HG03575 (cell line): Measurements from ENCODE around the gene TSPAN13.

Experiments used
- ATAC-seq: cut with Tn5 transposase; IDR thresholded peaks from one replicate; pipeline ENCODE4 v1.9.1; 2021; ENCODE audit not compliant: unreplicated experiment, insufficient number of reproducible peaks, low FRiP score; ENCODE audit errors: extremely low read depth

TSPAN13 gene

GRCh38 chr7:16803881-16804673 is 50.5 kb downstream of the TSPAN13 start:
- ATAC-seq, result no peak

- ATAC-seq, result no peak
These were observed 51.3 kb downstream of the TSPAN13 start, which contains the start of gene AGR2 for GRCh38 chr7:16804674-16805439. TSS of gene AGR2 (minus strand) at chr7:16804999. CDS start at chr7:16801796, 3,203 bp downstream.

- no peak for ATAC-seq
These were observed 51.9 kb downstream of the TSPAN13 start for GRCh38 chr7:16805441-16805840.

DNA sequence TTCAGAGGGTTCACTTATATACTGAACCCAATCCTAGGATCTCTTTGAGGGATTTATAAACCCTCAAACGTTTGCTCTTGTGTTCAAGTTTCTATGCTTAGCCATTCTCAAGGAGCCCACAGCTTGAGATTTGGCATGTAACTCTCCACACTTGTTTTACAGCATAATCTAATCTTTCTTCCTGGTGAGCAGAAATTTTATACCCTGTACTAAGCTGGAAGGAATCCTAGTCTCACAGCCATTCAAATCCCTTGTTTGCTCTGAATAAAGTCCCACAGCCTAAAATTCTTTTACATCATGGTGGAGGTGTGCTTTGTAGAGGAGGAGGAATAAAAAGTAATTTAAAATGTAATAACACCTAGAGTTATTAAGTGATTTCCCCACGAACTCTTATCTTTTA is 56.6 kb downstream of the TSPAN13 start:
- ATAC-seq, result no peak

GRCh38 chr7:16810573-16810972 is 57.0 kb downstream of the TSPAN13 start:
- no peak for ATAC-seq

DNA sequence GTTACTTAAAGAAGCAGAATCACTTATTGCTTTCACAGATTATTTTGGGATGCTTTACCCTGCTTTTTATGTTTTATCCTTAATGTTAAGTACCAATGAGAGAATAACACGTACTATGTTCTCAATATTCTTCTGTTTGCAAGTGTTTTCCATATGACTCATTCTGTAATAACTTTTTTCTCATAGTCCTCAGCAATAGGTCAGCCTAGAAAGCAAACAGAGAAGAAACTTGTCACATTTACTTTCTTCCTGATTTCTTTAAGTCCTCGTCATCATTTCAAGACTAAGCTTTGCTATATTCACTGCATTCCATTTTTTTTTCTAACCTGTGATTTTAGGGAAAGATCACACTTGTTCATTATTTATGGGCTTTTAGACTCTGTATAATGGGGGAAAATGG is 58.0 kb downstream of the TSPAN13 start:
- ATAC-seq, result no peak

GRCh38 chr7:16812542-16813231 is 59.1 kb downstream of the TSPAN13 start:
- no peak for ATAC-seq

GRCh38 chr7:16813232-16813616 is 59.7 kb downstream of the TSPAN13 start:
- ATAC-seq, result no peak

DNA sequence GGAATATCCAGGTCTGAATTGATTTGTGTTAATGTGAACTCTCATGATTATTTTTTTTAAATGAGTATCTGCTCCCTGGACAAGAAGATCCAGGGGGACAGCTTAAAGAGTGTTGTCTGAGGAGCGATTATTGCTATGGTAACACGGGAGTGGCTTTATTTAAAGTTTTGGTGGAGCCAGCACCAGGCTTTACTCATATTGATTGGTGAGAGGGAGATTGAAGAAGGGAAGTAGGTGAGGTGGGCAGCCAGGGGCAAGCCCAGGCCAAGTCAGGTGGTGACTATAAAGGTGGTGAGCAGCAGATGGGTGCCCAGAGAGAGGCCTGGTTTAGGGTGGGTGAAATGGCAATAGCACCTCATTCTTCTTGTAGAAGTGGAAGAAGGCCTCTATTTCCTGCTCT is 61.4 kb downstream of the TSPAN13 start:
- no peak for ATAC-seq

DNA sequence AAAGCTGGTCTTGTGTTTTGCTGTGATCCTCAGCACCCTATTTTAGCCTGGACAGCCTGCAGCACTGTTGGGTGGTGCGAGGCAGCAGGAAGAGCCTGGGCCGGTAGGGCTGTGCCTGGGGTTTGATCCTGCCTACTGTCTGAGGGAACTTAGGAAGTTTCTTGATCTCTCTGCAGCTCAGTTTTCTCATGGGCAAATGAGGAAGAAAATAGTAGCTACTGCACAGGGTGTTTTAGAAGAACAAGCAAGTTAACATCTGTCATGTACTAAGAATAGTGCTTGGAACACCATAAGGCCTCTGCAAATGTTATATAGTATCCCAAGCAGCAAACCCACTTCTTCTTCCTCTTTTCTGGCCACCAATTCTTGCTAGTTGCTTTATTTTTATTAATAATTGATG is 63.3 kb downstream of the TSPAN13 start:
- ATAC-seq, result no peak

- ATAC-seq, result no peak
These were observed 64.0 kb downstream of the TSPAN13 start for GRCh38 chr7:16817536-16817935.

GRCh38 chr7:16818732-16819131 is 65.2 kb downstream of the TSPAN13 start:
- ATAC-seq, result no peak

DNA sequence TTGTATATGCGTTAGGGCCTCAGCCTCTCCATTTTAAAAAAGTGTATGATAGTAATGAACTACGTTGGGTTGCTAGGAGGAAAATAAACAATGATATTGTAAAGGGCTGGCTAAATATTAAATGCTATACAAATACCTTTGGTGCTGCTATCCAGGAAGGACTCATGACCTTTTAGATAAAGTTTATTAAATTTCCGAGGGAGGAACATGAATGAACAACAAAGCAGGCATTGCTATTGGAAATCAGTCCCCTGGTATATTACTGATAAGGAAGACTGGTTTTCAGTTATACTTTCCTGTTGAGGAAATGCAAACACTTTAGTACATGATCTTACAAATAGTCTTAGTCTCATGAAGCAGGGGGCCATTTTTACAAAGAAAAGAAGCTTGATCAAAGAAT is 68.5 kb downstream of the TSPAN13 start:
- ATAC-seq, result no peak

GRCh38 chr7:16826060-16826459 is 72.5 kb downstream of the TSPAN13 start:
- no peak for ATAC-seq

DNA sequence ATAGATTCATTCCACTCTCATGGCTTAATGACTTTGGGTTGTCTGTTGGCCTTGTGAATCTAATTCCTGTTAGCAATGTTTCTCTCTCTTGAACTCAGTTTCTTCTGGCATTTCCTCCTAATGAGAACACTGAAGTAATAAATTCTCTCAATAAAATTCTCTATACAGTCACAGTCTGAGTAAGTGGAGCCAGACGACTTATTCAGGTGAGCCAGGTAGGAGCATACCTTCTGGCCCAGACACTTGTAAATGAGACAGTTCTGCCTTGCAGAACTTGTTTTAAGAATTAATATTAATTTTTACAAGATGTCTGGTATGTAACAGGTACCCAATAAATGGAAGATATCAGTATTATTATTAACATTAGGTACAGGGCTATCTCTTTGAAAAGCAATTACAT is 79.8 kb downstream of the TSPAN13 start:
- ATAC-seq, result no peak
